Mucosa of descending colon (tissue), 3 donors: ENCODE results near the gene CAV2. TPM values are rescaled to one million over a fixed set of nuclear protein-coding genes. Genes with fewer than 3 reads are reported as not detected.

ENCODE experiments used
- ATAC-seq: fragments of 200-7000 bp; cut with Tn5 transposase; one replicate; pipeline ENCODE4 v1.9.1; 2020; ENCODE audit warnings: mild to moderate bottlenecking, moderate library complexity
- DNase-seq, 3 donors: peaks; one replicate each; pipeline ENCODE4 v3.0.0-alpha.2; 2020
- H3K36me3 ChIP-seq: fragments of 200-600 bp; one replicate; pipeline ENCODE4 v1.8.0; 2021; ENCODE audit warnings: low read depth, mild to moderate bottlenecking
- H3K4me1 ChIP-seq: fragments of 200-600 bp; one replicate; pipeline ENCODE4 v1.8.0; 2021; ENCODE audit warnings: low read depth, mild to moderate bottlenecking
- H3K4me3 ChIP-seq: fragments of 200-600 bp; one replicate; pipeline ENCODE4 v1.8.0; 2021; ENCODE audit warnings: mild to moderate bottlenecking
- H3K9me3 ChIP-seq: fragments of 200-600 bp; one replicate; pipeline ENCODE4 v1.8.0; 2021; ENCODE audit warnings: mild to moderate bottlenecking
- intact Hi-C, 2 donors: fragments of 100-400 bp; cut with DNase I in 1 of 2; cut with micrococcal nuclease in 1 of 2; formaldehyde crosslinking; loops; one replicate each; pipeline versions ENCODE4 v1.11.0 to v1.11.1; 2022; cut with DNase I, micrococcal nuclease
- total RNA-seq, 3 donors: library from RNA; stranded (reverse); fragmentation: NEBNext Ultra II Directional in 2 of 3; extraction: Animal tissue kit (Norgen Biotek cat#: 25700) in 2 of 3; gene quantifications; one replicate each; pipeline versions ENCODE4 v1.2.1 to v1.2.4, GENCODE V29; 2021 to 2023
- TF ChIP-seq, protein P1 (sequence below): fragments of 200-600 bp; IDR thresholded peaks from one replicate; pipeline ENCODE4 v1.8.0; 2022; ENCODE audit warnings: antibody characterized with exemption, mild to moderate bottlenecking
- donor health status: DM: no; HTN: no; CAD: no; lungs with moderate emphysema.
- donor health status: DM: no; HTN: no; CAD: no.
- donor health status: DM: no; HTN: yes; CAD: no.

Gene CAV2
- total RNA-seq, 3 donors from 2014 or later, result 6.3 to 42.4 (median 10.2) TPM

DNA sequence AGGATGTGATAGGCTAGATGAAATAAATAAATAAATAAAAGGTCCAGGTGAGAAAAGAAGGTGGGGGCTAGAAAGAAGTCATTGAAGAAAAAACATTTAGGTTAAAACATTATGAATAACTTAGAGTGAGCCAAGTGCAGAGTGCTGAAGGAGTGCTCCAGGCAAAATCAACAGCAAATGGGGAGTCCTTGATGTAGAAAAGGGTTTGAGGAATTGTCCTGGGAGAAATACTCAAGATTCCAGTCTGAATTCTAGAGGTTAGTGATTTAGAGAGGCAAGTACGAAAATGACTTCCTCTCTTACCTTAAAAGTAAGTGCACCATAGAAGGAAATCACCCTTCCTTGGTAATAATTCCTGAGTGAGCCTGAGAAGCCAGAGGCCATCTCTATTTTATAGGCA, 44.9 kb downstream of the CAV2 start:
- intact Hi-C loops, result no loop called here
- no peak for ATAC-seq
- TF ChIP-seq, protein P1, sequence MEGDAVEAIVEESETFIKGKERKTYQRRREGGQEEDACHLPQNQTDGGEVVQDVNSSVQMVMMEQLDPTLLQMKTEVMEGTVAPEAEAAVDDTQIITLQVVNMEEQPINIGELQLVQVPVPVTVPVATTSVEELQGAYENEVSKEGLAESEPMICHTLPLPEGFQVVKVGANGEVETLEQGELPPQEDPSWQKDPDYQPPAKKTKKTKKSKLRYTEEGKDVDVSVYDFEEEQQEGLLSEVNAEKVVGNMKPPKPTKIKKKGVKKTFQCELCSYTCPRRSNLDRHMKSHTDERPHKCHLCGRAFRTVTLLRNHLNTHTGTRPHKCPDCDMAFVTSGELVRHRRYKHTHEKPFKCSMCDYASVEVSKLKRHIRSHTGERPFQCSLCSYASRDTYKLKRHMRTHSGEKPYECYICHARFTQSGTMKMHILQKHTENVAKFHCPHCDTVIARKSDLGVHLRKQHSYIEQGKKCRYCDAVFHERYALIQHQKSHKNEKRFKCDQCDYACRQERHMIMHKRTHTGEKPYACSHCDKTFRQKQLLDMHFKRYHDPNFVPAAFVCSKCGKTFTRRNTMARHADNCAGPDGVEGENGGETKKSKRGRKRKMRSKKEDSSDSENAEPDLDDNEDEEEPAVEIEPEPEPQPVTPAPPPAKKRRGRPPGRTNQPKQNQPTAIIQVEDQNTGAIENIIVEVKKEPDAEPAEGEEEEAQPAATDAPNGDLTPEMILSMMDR, result no peak
- Histone ChIP-seq H3K4me1 (no peaks in the 10 kb centered on the region), H3K9me3 (no peaks in the 10 kb centered on the region), H3K4me3 (no peak overlapping the region), H3K36me3 (no peaks in the 10 kb centered on the region)
- DNase-seq, result no peak

DNA sequence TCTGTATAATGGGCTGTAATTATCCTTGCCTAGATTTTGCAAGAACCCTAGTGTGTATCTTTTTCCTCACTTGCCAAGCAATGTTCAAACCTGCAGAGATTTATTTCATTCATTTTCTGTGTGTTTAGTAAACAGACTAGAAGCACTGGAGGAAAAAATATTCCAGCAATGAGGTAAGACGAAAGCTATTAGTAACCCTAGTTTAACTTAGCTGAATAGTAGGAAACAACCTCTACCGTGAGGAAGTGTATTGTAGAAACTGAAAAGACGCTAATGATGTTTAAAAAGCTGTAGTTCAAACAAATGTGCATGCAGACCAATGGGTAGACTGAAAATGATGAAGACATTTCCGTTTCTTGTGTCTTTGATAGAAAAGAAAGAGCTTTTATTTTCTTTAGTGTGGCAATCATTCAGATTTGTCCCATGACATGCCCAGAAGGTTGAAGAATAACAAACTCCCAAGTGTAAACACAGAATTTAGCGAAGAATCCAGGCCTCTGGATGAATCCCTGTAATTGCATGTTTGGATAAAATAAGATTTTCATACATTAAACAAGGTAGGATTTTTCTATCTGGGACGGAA, 46.0 kb downstream of the CAV2 start:
- intact Hi-C loops, result no loop called here
- ATAC-seq (no peak), DNase-seq (no peak)
- TF ChIP-seq, protein P1, result no peak
- no peaks in the 10 kb centered on the region for H3K4me1 ChIP-seq
- H3K9me3 ChIP-seq, result no peaks in the 10 kb centered on the region
- no peak overlapping the region for H3K4me3 ChIP-seq
- no peaks in the 10 kb centered on the region for H3K36me3 ChIP-seq

DNA sequence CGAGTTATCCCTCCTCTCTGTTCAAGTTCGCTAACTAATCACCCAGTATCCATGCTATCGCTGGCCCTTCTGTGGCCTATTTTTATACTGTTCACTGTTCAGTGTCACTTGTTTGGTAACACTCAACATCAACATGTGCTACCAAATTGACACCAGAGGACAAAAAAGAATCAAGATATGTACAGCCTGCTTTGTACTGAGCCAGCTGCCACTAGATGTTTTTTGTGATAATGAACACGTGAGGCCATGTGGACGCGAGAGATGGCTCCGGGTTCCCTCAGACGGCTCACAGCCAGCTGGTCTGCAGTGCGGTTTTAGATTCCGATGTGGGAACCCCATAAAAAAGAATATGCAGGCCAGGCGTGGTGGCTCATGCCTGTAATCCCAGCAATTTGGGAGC, 46.5 kb downstream of the CAV2 start:
- intact Hi-C loops, result no loop called here
- ATAC-seq, result no peak
- Histone ChIP-seq H3K9me3 (no peaks in the 10 kb centered on the region), H3K36me3 (no peaks in the 10 kb centered on the region), H3K4me3 (no peak overlapping the region), H3K4me1 (no peaks in the 10 kb centered on the region)
- TF ChIP-seq, protein P1, result no peak
- no peak for DNase-seq

DNA sequence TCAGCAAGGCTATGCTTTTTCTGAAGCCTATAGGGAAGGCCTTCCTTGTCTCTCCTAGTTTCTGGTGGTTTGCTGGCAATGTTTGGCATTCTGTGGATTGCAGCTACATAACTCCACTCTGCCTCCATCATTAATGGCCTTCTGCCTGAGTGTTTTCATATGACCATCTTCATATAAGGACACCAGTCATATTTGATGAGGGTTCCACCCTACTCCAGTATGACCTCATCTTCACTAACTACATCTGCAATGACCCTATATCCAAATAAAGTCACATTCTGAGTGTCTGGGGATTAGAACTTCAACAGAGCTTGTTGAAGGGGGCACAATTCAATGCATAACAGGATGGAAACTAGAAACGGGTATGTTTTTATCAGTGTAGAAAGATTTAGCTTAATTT, 47.4 kb downstream of the CAV2 start:
- DNase-seq (no peak), ATAC-seq (no peak)
- Histone ChIP-seq H3K36me3 (no peaks in the 10 kb centered on the region), H3K9me3 (no peaks in the 10 kb centered on the region), H3K4me3 (no peak overlapping the region), H3K4me1 (no peaks in the 10 kb centered on the region)
- intact Hi-C loops, result no loop called here
- TF ChIP-seq, protein P1, result no peak

DNA sequence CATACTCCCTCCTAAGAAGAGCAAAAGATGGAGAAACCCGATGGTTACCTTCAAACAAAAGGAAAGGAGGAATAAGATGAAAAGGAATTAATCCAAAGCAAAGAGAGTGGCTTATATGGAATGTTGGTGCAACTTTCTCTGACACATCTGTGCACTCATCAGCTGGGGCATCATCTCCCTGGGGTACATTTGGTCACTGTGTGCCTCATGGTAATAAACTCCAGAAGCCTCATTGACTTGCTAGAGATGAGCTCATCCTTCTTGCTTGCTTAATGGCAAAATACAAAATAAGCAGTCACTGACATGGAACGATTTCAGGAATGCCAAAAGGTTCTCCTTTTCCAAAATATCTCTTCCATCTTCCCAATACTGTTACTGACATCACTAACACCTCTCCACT, 47.8 kb downstream of the CAV2 start:
- no peaks in the 10 kb centered on the region for H3K36me3 ChIP-seq
- no peak for ATAC-seq
- H3K9me3 ChIP-seq, result no peaks in the 10 kb centered on the region
- no peak for DNase-seq
- no peaks in the 10 kb centered on the region for H3K4me1 ChIP-seq
- H3K4me3 ChIP-seq, result no peak overlapping the region
- TF ChIP-seq, protein P1, result no peak
- intact Hi-C loops, result no loop called here

DNA sequence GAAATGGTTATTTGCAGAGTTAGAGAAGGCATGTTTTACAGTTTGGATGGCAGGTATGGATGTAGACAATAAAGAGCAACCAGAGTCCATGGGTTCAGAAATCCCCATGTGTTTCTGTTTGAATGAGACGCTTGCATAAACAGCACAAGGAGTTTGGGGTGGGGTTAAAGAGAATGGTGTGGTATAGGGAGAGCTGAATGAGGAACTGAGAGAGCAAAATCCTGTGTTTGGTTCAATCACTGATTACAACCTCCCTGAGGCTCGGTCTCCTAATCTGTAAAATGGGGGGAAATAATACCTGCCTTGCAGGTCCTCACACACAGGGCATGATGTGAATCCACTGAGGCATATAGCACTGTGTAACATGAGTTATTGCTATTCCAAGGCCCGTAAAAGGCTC, 49.0 kb downstream of the CAV2 start:
- Histone ChIP-seq H3K36me3 (no peaks in the 10 kb centered on the region), H3K4me1 (no peaks in the 10 kb centered on the region), H3K9me3 (no peaks in the 10 kb centered on the region), H3K4me3 (no peak overlapping the region)
- intact Hi-C loops, result no loop called here
- DNase-seq (no peak), ATAC-seq (peak; percentile 24)
- TF ChIP-seq, protein P1, result no peak
